GM19351 (cell line): Measurements from ENCODE around the gene HAVCR1.
"Not testable (repeated sequence)": the region's sequence is repeated elsewhere in the genome, so short reads cannot be mapped to it uniquely, and the experiment has no call there.

Source experiments
- ATAC-seq: cut with Tn5 transposase; IDR thresholded peaks from one replicate; pipeline ENCODE4 v1.9.1; 2021; ENCODE audit warnings: mild to moderate bottlenecking, moderate library complexity; ENCODE audit not compliant: unreplicated experiment

HAVCR1 gene

DNA sequence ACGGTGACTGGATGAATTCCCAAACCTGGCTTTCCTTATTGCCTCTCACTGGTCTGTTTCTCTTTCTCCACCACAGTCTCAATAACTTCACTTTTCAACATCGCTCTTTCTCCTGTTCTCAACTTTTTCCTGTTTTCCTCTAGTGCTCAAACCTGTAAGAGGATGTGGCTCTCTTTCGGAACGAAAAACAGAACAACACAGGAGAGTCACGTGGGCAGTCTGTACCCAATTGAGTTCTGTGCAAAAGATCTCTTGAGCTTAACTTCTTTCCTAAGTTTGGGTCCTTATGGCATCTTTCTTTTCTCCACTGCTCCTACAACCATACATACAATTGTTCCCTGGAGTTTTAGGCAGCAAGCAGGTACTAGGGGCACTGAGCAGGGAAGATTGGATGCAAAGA, 8.9 kb downstream of the HAVCR1 start:
- peak; percentile 63 for ATAC-seq

DNA sequence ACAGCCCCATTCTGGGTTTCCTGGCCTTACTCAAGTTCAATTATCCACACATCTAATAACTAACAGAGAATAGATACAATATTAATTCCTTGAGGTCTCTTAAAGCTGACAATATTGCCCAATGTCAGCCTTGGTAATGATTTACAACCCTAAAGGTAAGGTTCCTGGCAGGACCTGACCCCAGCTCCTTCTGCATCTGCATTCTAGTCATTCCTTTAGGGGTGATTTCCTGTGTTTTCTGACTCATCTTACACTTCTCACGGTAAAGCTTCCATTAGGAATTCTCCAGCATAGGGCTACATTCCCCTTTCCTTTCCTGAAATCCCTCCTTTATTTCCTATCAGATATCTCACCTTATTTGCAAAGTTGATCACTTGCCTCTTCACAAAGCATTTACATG, 9.3 kb downstream of the HAVCR1 start:
- ATAC-seq, result no peak

DNA sequence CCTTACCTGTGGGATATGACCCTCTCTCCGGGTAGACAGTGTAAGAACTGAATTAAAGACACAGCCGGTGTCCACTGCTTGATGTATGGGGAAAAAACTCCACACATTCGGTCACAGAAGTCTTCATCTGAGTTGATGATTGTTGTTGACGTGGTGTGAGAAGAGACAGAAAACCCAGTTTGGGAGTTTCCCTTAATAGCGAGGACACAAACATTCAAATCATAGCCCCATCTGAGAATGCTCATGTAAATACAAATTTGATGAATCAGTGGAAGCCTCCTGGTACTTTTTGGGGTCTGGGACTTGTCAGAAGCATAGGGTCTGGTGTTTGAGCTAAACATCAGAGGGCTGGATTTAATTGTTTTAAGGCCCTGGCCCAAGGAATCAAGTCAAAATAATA, 11.0 kb downstream of the HAVCR1 start:
- ATAC-seq, result peak; percentile 57

DNA sequence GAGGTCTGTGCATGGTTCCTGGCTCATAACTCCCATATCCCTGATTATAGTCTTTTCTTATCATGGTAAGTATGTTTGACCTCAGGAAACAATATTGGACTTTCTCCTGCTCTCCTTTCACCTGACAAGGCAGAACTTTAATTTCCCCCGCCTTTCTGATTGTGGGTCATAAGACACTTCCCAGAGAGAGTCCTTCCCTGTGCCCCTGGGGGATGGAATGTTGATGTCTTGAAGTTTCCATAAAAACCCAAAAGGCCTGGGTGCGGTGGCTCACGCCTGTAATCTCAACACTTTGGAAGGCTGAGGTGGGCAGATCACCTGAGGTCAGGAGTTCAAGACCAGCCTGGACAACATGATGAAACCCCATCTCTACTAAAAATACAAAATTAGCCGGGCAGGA, 11.9 kb downstream of the HAVCR1 start:
- not testable (repeated sequence) for ATAC-seq

DNA sequence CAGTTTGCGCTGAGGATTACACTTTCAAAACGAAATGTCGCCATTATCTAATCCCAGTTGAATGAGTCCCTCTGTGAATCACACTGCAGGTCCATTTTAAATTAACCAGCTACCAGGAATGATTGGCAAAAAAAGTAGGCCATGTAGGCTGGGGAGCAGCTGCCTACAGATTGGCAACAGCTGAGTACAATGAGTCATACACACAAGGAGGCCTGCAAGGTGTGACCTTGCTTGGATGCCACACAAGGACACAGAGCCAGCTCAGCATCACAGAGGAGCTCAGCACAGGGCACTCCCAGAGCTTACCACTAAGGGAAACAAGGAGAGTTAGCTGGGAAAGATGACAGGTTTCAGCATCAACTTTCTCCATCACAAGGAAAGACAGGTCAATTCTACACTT, 12.9 kb downstream of the HAVCR1 start:
- no peak for ATAC-seq

DNA sequence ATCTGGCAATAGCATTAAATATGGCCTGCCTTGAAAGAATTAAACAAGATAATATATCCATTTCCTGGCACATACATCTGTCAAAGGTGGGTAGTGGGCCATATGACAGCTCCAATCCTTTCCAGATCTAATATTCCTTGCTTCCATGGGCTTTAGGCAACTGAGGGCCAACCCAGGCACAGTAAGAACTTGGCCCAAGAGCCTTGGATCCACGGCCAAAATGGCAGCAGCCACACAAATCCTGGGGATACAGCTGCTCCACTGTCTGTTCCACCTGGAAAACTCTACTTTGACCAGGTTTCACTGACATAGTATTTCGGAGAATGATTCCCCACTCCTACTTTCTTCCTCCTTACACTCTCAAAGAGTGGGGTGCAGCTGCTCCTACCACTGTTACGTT, 13.3 kb downstream of the HAVCR1 start:
- ATAC-seq, result no peak

DNA sequence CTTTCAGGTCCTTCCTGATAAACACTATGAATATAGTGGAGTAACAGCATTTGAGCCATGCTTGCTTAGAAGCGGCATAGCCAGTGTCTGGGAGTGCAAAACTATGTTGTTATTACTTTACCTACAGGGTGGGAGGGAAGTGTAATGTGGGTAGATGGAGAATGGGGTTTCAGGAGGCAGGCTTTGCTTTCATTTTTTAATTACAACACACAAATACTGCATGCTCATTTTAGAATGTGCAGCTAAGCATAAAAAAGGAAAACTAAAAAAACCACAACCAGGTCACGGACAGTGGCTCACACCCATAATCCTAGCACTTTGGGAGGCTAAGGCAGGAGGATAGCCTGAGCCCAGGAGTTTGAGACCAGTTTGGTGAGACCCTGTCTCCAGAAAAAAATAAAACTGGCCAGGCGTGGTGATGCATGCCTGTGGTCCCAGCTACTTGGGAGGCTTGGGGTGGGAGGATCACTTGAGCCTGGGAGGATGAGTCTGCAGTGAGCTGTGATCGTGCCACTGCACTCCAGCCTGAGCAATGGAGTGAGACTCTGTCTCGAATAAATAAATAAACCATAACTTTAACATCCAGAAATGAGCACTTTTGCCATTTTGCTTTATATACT, 20.2 kb downstream of the HAVCR1 start:
- ATAC-seq, result peak; percentile 71

DNA sequence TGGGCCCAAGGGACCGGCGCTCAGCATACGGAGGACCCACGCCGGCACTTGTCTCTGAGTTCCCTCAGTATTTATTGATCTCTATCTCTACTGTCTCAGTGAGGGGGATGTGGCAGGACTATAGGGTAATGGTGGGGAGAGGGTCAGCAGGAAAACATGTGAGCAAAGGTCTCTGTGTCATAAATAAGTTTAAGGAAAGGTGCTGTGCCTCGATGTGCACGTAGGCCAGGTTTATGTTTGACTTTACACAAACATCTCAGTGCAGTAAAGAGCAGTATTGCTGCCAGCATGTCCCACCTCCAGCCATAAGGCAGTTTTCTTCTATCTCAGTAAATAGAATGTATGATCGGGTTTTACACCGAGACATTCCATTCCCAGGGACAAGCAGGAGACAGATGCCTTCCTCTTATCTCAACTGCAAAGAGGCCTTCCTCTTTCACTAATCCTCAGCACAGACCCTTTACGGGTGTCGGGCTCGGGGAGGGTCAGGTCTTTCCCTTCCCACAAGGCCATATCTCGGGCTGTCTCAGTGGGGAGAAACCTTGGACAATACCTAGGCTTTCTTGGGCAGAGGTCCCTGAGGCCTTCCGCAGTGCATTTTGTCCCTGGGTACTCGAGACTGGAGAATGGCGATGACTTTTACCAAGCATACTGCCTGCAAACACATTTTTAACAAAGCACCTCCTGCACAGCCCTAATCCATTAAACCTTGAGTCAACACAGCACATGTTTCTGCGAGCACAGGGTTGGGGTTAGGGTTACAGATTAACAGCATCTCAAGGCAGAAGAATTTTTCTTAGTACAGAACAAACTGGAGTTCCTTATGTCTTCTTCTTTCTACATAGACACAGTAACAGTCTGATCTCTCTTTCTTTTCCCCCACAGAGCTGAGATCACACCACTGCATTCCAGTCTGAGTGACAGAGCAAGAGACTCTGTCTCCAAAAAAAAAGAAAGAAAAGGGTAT, 24.5 kb downstream of the HAVCR1 start:
- ATAC-seq, result not testable (repeated sequence)

DNA sequence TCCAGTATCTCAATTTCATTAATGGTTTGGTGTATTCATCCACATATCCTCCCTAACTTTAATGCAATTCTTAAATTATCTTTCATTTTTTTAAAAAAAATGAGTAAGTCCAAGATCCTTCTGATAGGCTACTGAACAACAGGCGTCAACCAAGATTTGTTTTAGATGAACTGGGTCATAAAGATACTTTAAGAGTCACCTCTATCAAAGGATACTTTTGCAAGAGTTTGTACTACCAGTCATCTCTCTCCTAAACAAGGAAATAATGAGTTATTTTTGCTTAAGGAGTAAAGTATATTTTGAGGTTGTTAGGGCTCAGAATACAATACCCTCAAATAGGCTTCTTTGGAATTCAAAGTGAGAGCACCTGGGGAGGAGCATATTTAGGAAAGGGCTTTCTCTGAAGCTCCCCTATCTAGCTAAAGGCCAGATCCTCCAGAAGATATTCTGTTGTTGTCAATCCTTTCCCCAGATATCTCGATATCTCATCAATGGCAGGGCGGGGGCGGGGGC, 25.8 kb downstream of the HAVCR1 start:
- ATAC-seq, result no peak

DNA sequence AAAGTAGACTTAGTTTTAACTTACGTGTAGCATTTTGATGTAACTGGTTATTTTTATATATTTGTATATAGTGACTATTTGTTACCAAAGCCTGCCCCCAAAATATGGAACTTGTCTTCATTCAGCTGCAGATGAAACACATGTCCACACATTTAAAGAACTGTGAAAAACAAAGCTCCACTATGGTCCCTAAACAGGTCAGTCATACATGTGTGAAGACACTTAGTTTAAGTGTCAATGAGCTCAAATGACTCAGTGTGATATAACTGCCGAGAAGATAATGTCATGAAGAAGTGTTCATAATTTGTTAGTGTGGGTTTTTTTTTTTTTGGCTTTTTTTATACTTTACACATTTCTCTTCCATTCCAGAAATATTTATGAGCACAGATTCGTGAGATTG, 28.2 kb downstream of the HAVCR1 start:
- no peak for ATAC-seq

DNA sequence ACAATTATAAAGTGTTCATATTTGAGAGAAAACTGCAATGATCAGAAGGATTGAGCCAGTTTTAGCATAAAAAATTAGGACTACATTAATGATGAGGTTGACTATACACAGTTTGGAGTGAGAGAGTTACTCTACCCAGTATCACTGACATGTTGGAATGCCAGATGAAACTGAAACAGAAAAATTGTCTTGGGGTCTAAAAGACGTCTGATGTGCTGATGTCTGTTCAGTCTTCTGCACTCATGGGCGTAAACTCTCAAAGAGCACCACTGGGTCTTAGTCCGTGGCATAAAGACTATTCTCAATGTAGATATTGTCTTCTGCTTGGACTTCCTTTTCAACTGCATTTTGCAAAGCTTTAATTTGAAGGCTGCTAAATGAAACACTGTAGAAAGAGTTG, 29.5 kb downstream of the HAVCR1 start:
- ATAC-seq, result no peak

DNA sequence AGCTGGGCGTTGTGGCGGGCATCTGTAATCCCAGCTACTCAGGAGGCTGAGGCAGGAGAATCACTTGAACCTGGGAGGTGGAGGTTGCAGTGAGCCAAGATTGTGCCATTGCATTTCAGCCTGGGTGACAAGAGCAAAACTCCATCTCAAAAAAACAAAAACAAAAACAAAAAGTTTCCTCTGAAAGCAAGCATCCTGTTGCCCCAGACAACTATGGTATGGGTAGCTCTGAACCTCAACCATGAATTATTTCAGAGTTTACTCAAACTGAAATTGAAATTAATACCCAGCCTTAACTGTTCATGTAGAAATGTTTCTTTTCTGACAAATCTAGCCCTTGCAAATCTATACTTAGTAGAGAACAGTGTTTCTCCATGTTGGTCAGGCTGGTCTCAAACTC, 31.3 kb downstream of the HAVCR1 start:
- peak; percentile 82 for ATAC-seq

DNA sequence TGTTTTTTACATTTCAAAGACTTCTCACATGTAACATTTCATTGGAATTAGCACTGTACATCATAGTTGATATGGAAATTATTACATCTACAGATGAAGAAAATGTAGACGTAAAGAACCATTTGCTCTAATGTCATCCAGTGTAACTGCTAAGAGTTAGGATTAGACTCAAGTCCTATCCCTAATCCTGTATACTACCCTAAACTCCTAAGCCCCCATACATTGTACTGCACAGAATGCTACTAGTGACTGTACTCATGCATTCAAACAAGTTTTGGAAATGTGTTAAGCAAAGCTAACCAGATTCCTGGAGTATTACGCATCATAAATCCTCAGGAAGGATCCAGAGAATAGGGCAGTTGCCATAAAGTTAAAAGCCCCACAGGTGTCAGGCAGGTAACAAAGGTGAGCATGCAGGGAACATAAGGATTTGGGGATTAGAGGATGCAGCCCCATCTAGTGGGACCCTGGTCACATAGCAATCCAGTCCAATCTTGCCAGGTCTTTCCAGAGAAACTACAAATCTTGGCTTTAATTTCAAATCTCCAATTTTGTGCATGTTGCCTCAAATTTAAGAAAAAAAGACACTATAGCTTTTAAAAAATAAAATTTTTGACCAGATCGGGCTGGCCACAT, 32.0 kb downstream of the HAVCR1 start:
- ATAC-seq, result no peak

DNA sequence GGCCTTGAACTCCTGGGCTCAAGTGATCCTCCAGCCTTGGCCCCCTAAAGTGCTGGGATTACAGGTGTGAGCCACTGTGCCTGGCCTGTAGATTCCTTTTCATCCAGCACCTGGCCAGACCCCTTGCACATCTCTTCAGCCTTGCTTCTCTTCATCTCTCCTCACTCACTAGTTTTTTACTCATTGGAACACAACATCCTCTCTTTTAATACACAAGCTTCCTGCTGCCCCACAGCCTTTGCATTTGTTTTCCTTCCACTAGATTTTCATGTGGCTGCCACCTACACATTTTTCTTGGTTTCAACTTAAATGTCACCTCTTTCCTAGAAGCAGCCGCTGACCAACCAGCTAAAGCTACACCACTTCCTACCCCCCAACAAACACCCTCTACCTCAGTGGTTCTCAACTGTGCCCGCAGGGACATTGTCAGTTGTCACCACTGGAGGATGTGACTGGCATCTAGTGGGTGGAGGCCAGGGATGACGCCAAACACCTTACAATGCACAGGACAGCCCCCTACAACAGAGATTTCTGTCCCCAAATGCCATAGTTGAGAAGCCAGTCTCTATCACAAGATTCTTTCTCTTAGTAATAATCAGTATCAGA, 33.7 kb downstream of the HAVCR1 start:
- peak; percentile 49 for ATAC-seq

DNA sequence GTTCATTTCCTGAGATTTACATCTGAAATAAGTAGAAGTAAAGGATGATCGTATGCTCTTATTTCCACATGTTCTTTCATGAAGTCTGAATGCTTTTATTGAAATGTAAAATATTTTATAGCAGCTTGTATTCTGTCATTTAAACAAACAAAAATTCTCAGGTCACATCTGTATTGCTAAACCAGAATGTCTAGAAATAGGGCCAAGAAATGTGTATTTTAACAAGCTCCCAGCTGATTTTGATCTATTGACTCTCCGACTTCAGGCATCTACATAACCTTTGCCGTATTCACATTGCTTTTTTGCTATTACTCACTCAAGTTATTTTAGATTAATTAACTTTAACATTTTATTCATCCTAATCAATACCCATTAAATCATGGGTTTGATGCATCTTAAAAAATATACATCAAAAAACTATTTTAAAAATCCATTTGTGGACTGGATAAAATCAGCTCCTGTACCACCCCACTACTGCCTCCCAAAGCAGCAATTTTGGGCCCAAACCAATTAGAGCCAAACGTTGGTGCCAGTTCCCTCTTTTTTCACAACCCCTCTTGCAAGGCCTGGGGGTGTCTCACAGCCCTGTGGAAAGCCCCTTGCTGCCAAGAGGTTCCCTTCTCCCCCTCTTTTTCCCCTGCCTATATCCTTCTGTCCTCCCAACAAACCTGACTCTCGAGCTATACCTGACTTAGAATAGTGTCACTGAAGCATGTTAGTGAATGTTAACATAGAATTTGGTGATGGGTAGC, 34.5 kb downstream of the HAVCR1 start:
- no peak for ATAC-seq

DNA sequence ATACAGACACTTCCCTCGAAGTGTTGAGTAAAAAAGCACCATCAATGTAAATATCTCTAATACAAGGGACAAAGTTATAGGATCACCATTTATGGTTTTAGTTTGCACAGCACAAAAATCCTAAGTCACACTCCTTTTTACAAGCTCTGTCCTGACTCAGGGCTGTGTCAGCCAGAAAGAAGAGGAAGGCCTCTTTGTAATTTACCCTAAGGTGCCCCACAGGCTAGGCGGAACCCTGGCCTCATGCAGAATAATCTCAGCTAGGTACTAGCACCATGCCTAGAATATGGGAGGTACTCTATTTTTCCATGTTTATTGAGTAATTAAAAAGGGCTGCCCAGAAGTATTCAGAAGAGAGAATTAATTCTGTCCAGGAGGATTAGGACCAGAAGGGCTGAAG, 36.9 kb downstream of the HAVCR1 start:
- ATAC-seq, result no peak

DNA sequence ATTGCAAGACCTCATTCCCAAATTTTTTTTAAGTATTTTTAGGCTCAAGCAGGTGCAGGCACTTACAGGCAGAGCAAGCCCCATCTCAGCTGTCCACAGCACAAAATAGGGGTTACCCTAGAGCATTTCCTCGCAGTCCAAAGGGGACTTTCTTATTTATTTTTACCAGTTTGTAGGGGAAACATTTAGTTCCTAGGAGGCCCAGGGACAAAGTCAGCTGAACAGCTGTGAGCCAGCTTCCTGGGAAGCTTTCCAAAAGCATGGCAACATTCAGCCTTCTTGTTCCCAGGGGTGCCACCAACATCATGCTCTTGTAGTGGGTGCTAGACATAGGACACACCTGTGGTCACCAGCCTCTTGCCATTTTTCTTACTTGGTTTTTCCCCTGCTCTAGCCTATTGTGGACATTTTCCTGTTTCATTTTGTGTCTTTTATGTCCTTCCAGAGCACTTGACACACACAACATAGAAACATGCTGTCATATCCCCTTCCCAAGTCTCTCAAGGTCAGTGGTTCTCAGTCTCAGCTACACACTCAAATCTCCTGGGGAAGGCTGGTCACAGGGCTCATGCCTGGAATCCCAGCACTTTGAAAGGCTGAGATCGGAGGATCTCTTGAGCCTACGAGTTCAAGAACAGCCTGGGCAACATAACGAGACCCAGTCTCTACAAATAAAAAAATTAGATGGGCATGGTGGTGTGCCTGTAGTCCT, 38.2 kb downstream of the HAVCR1 start:
- no peak for ATAC-seq

DNA sequence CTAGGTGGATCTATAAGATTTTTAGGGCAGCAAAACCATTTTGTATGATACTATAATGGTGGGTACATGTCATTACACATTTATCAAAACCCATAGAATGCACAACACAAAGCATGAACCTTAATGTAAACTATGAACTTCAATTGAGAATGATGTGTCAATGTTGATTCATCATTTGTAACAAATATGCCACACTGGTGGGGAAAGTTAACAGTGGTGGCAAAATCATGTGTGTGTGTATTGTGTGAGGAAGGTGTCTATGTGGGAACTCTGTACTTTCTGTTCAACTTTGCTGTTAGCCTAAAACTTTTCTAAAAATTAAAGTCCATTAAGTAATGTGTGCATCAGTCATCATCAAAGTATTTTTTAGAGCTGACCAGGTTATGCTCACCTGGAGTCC, 38.9 kb downstream of the HAVCR1 start:
- no peak for ATAC-seq

DNA sequence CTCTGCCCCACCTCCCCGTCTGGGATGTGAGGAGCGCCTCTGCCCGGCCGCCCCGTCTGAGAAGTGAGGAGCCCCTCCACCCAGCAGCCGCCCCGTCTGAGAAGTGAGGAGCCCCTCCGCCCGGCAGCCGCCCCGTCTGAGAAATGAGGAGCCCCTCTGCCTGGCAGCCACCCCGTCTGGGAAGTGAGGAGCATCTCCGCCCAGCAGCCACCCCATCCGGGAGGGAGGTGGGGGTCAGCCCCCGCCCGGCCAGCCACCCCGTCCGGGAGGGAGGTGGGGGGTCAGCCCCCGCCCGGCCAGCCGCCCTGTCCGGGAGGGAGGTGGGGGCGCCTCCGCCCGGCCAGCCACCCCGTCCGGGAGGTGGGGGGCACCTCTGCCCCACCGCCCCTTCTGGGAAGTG, 44.8 kb downstream of the HAVCR1 start:
- ATAC-seq, result not testable (repeated sequence)

DNA sequence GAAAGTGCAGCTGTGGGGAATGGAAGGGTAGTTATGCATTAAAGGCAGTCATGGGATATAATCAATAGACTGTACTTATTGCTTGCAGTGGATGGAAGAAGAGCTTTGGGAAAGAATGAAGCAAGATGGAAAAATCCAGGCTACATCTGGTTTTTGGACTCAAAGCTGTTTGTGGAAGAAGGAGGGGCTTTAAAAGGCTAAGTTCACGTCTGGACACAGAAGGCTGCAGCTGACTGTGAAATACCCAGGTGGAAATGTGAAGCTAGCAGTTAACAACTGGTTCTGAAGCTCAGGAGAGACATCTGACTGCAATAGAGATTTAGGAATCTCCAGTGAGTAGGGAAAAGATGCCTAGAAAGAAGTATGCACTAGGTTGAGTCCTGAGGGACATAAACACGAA, 52.7 kb downstream of the HAVCR1 start:
- no peak for ATAC-seq
